H1 (cell line): ENCODE results near the gene ZNF737. TPM values are rescaled to one million over a fixed set of nuclear protein-coding genes. Genes with fewer than 3 reads are reported as not detected.
"Not testable (repeated sequence)": the region's sequence is repeated elsewhere in the genome, so short reads cannot be mapped to it uniquely, and the experiment has no call there.

Source experiments
- CTCF ChIA-PET: fragments of 300-600 bp; sonication (Branson Sonifier 250); formaldehyde crosslinking; loops from one replicate; lab custom pipeline; 2021; ENCODE audit not compliant: partially characterized antibody; lab: Charles Lee
- POLR2A ChIA-PET: fragments of 300-600 bp; sonication (Branson Sonifier 250); formaldehyde crosslinking; loops from one replicate; lab custom pipeline; 2021; ENCODE audit warnings: inconsistent platforms; ENCODE audit not compliant: partially characterized antibody; lab: Charles Lee
- DNase-seq, 2 experiments: peaks; one replicate each; pipeline versions ENCODE4 v3.0.0 to v3.0.0-alpha.2; 2010 to 2022; ENCODE audit warnings: low spot score in 2 of 2, low read depth in 1 of 2, mixed read lengths in 1 of 2
- FAIRE-seq: peaks from 2 replicates; lab custom pipeline; 2011; peaks lifted over from hg19 to GRCh38; lab: Jason Lieb, UNC
- H2AFZ ChIP-seq: 2 replicates; pipeline ENCODE4 v1.8.1; 2012; ENCODE audit warnings: low read length, inconsistent platforms
- H2AK5ac ChIP-seq: 2 replicates; pipeline ENCODE4 v1.6.1; 2013; ENCODE audit warnings: low read depth, low read length
- H2BK120ac ChIP-seq: replicated peaks from 2 replicates; pipeline ENCODE3; 2013; ENCODE audit warnings: low read depth, low read length, inconsistent platforms
- H2BK12ac ChIP-seq: 2 replicates; pipeline ENCODE4 v1.6.1; 2013; ENCODE audit warnings: low read depth, low read length
- H2BK15ac ChIP-seq: 2 replicates; pipeline ENCODE4 v1.6.1; 2013; ENCODE audit warnings: low read length
- H2BK20ac ChIP-seq: 2 replicates; pipeline ENCODE4 v1.6.1; 2013; ENCODE audit warnings: low read length
- H2BK5ac ChIP-seq: 2 replicates; pipeline ENCODE4 v1.6.1; 2013; ENCODE audit warnings: low read depth, low read length
- H3K14ac ChIP-seq: 2 replicates; pipeline ENCODE4 v1.6.1; 2013; ENCODE audit warnings: inconsistent platforms; ENCODE audit not compliant: insufficient read length
- H3K18ac ChIP-seq: 2 replicates; pipeline ENCODE4 v1.6.1; 2013; ENCODE audit warnings: low read length; ENCODE audit errors: extremely low read depth
- H3K23ac ChIP-seq: 2 replicates; pipeline ENCODE4 v1.6.1; 2013; ENCODE audit warnings: inconsistent platforms; ENCODE audit not compliant: insufficient read length
- H3K23me2 ChIP-seq: 2 replicates; pipeline ENCODE4 v1.6.1; 2013; ENCODE audit warnings: low read depth, low read length
- H3K27ac ChIP-seq: 2 replicates; pipeline ENCODE4 v1.6.1; 2011; ENCODE audit warnings: low read depth, low read length, inconsistent platforms
- H3K27me3 ChIP-seq, 4 experiments: replicated peaks in 1 of 4; 1 replicate in 1 of 4; 2 replicates in 3 of 4; pipeline versions ENCODE4 v1.6.1 to v1.8.1; 2011 to 2013; ENCODE audit warnings: low read length in 3 of 4, mild to moderate bottlenecking in 3 of 4, inconsistent platforms in 2 of 4, mixed read lengths in 2 of 4, moderate library complexity in 1 of 4; ENCODE audit not compliant: control insufficient read depth in 3 of 4, insufficient read depth in 3 of 4; ENCODE audit errors: extremely low read depth in 1 of 4
- H3K36me3 ChIP-seq, 4 experiments: 2 replicates each; pipeline versions ENCODE4 v1.6.1 to v1.8.1; 2011 to 2013; ENCODE audit warnings: mild to moderate bottlenecking in 4 of 4, low read length in 3 of 4, moderate library complexity in 2 of 4, control low read depth in 1 of 4, inconsistent platforms in 1 of 4; ENCODE audit not compliant: insufficient read depth in 4 of 4, control insufficient read depth in 2 of 4
- H3K4ac ChIP-seq: replicated peaks from 2 replicates; pipeline ENCODE3; 2013; ENCODE audit warnings: low read length, low read depth, mixed read lengths, inconsistent platforms; ENCODE audit not compliant: insufficient read length
- H3K4me1 ChIP-seq, 4 experiments: replicated peaks in 1 of 4; 1 replicate in 1 of 4; 2 replicates in 3 of 4; pipeline versions ENCODE4 v1.6.1 to v1.8.1; 2011 to 2013; ENCODE audit warnings: low read length in 3 of 4, inconsistent platforms in 2 of 4, mixed read lengths in 1 of 4; ENCODE audit not compliant: insufficient read depth in 4 of 4, control insufficient read depth in 3 of 4
- H3K4me2 ChIP-seq, 2 experiments: 2 replicates each; pipeline versions ENCODE4 v1.6.1 to v1.8.1; 2011 to 2013; ENCODE audit warnings: low read depth in 2 of 2, low read length in 2 of 2, control low read depth in 1 of 2, inconsistent platforms in 1 of 2, mild to moderate bottlenecking in 1 of 2; ENCODE audit not compliant: insufficient read depth in 1 of 2
- H3K4me3 ChIP-seq, 4 experiments: fragments of 200-600, 300-600 bp in 1 of 4; sonication (generic), shearing (Covaris generic), sonication (Bioruptor Twin) in 1 of 4; 2 replicates each; pipeline versions ENCODE4 v1.5.1 to v1.8.1; 2011 to 2016; ENCODE audit warnings: low read length in 4 of 4, low read depth in 3 of 4, control low read depth in 2 of 4, inconsistent platforms in 2 of 4, mild to moderate bottlenecking in 2 of 4, mixed read lengths in 1 of 4, moderate library complexity in 1 of 4; ENCODE audit not compliant: insufficient read depth in 2 of 4; ENCODE audit errors: extremely low read depth in 1 of 4
- H3K56ac ChIP-seq: replicated peaks from 2 replicates; pipeline ENCODE3; 2013; ENCODE audit warnings: low read depth, mild to moderate bottlenecking, mixed read lengths, low read length, inconsistent platforms; ENCODE audit not compliant: insufficient read length
- H3K79me1 ChIP-seq: 2 replicates; pipeline ENCODE4 v1.6.1; 2013; ENCODE audit warnings: low read depth, low read length, control low read depth
- H3K79me2 ChIP-seq, 2 experiments: 2 replicates each; pipeline versions ENCODE4 v1.6.1 to v1.8.1; 2012 to 2013; ENCODE audit warnings: low read length in 2 of 2, mild to moderate bottlenecking in 2 of 2, inconsistent platforms in 1 of 2; ENCODE audit not compliant: insufficient read depth in 2 of 2, control insufficient read depth in 1 of 2
- H3K9ac ChIP-seq, 4 experiments: replicated peaks in 1 of 4; 1 replicate in 1 of 4; 2 replicates in 3 of 4; pipeline versions ENCODE4 v1.6.1 to v1.8.1; 2011 to 2013; ENCODE audit warnings: low read depth in 3 of 4, low read length in 3 of 4, control low read depth in 2 of 4, mild to moderate bottlenecking in 2 of 4, moderate library complexity in 2 of 4, inconsistent platforms in 1 of 4; ENCODE audit errors: extremely low read depth in 1 of 4
- H3K9me3 ChIP-seq, 2 experiments: 2 replicates each; pipeline versions ENCODE4 v1.6.1 to v1.8.1; 2012 to 2013; ENCODE audit warnings: mild to moderate bottlenecking in 2 of 2, moderate library complexity in 2 of 2, control low read depth in 1 of 2, inconsistent platforms in 1 of 2, low read depth in 1 of 2, low read length in 1 of 2, mixed read lengths in 1 of 2; ENCODE audit not compliant: insufficient read depth in 2 of 2
- H4K20me1 ChIP-seq, 2 experiments: replicated peaks in 1 of 2; 2 replicates each; pipeline versions ENCODE3 to v1.8.1; 2011 to 2013; ENCODE audit warnings: inconsistent platforms in 2 of 2, low read length in 2 of 2, mild to moderate bottlenecking in 1 of 2; ENCODE audit not compliant: insufficient read depth in 2 of 2, control insufficient read depth in 1 of 2
- H4K5ac ChIP-seq: 2 replicates; pipeline ENCODE4 v1.6.1; 2013; ENCODE audit warnings: low read length, low read depth, mixed read lengths, inconsistent platforms; ENCODE audit not compliant: insufficient read length
- H4K8ac ChIP-seq: 2 replicates; pipeline ENCODE4 v1.8.0; 2013; ENCODE audit warnings: mild to moderate bottlenecking, moderate library complexity, low read length, inconsistent platforms; ENCODE audit not compliant: insufficient read depth; ENCODE audit errors: extremely low read depth
- H4K91ac ChIP-seq: replicated peaks from 2 replicates; pipeline ENCODE3; 2013; ENCODE audit warnings: low read length, mixed read lengths, inconsistent platforms; ENCODE audit not compliant: insufficient read length
- CTCF ChIP-seq, 3 experiments: IDR thresholded peaks; 1 replicate in 2 of 3; 2 replicates in 1 of 3; pipeline versions ENCODE4 v1.5.1 to v1.6.1; 2011; ENCODE audit warnings: low read length in 3 of 3, mild to moderate bottlenecking in 3 of 3, inconsistent platforms in 2 of 3, low read depth in 1 of 3, moderate library complexity in 1 of 3; ENCODE audit not compliant: insufficient read depth in 1 of 3; ENCODE audit errors: control extremely low read depth in 1 of 3
- GTF2F1 ChIP-seq: IDR thresholded peaks from 2 replicates; pipeline ENCODE4 v1.6.1; 2012; ENCODE audit warnings: low read depth, low read length, improper control_type of control experiment, borderline replicate concordance
- RBBP5 ChIP-seq: IDR thresholded peaks from 2 replicates; pipeline ENCODE4 v1.7.1; 2012; ENCODE audit warnings: low read depth, mild to moderate bottlenecking, inconsistent platforms, low read length, moderate library complexity, borderline replicate concordance
- WGBS, 2 experiments: shearing (Covaris generic) in 1 of 2; methylation state at CpG; one replicate each; pipeline versions ENCODE4 v1.1.6 to v1.1.7; 2013 to 2015; ENCODE audit warnings: low lambda C conversion rate in 2 of 2, mixed read lengths in 2 of 2, inconsistent platforms in 1 of 2, low coverage in 1 of 2, missing lambda C conversion rate in 1 of 2; ENCODE audit not compliant: insufficient replicate concordance in 2 of 2, insufficient coverage in 1 of 2, insufficient read length in 1 of 2; ENCODE audit errors: extremely low coverage in 1 of 2, missing lambda C conversion rate in 1 of 2; 5-methylcytosine and 5-hydroxymethylcytosine counted together
- polyA plus RNA-seq, 7 experiments: library from polyadenylated mRNA; depleted of rRNA in 3 of 7; stranded (reverse) in 5 of 7; unstranded in 2 of 7; fragments of >200 nt in 5 of 7; fragments of 200-250 nt in 2 of 7; gene quantifications; 1 replicate in 5 of 7; 2 replicates in 1 of 7; 4 replicates in 1 of 7; pipeline versions ENCODE4 v1.2.1 to v1.2.3, GENCODE V29; 2011 to 2013; ENCODE audit warnings: missing spikeins in 2 of 7, mixed read lengths in 2 of 7
- total RNA-seq: library from RNA; stranded (reverse); fragmentation: NEBNext Ultra II Directional; extraction: Animal tissue kit (Norgen Biotek cat#: 25700); gene quantifications from 2 replicates; pipeline ENCODE4 v1.2.1, GENCODE V29; 2021

Gene ZNF737
- total and polyA plus RNA-seq, 2 of the 8 experiments (the other 6 are each of a cell fraction or from before 2014, with no cell fraction given), result 6.1 to 19.7 TPM

DNA sequence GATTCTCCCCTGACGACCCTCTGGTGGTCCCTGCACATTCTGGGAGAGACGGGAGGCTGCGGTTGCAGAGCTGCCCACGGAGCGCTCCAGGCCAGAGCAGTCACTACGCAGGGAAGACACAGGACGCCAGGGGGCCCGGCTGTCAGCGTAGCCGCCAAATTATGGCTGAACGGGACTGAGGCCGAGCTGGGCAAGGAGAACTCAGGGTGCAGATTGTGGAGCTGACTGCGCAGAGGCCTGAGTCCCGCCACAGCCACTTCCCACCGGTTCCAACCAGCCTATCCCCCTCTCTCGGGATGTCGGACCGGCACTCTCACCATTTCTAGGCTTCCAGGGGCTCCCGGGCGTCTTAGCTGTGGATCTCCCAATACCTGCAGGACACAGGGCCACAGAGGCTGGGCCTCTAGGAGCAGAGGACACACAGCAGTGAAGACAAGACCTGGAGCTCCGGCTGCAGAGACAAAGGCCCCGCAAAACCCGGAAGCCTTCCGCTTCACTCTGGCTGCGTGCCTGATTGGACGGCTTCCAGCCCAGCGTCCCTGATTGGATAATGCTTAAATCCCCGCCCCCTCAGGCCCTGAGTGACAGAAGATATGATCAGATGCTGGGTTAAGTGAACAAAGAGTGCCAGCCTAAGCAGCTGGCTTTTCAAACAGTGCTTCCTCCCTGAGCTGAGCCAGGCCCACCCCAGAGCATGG lies at the start of gene ZNF737 (continued):
- TF ChIP-seq GTF2F1, result no peak
- no peak for TF ChIP-seq RBBP5
- TF ChIP-seq CTCF (IDR thresholded peaks at IDR 0.05; ENCODE audit: control extremely low read depth in 1 of 3, insufficient read depth in 1 of 3, low read depth in 1 of 3, low read length in 3 of 3), result peak in 1 of 3 experiments; percentile 16; a peak in 1 of 4 replicates

- H3K18ac ChIP-seq, H3K4me3 ChIP-seq, H3K79me1 ChIP-seq, H3K9ac ChIP-seq, H2BK20ac ChIP-seq, H4K20me1 ChIP-seq, CTCF ChIA-PET, DNase-seq, H3K23ac ChIP-seq, H2BK5ac ChIP-seq, H3K4me1 ChIP-seq, H2AK5ac ChIP-seq, H3K56ac ChIP-seq, H3K79me2 ChIP-seq, FAIRE-seq, H3K4me2 ChIP-seq, H3K4ac ChIP-seq, H3K14ac ChIP-seq, H2AFZ ChIP-seq, H4K5ac ChIP-seq, H3K27ac ChIP-seq, H2BK15ac ChIP-seq, H4K8ac ChIP-seq, H3K27me3 ChIP-seq, H2BK12ac ChIP-seq, H2BK120ac ChIP-seq, H3K36me3 ChIP-seq, H3K23me2 ChIP-seq, H4K91ac ChIP-seq, H3K9me3 ChIP-seq: not testable (repeated sequence)
- POLR2A ChIA-PET, result interaction anchor here (1.2 kb wide), 1 partner anchor 385 kb away, joined by 4 read pairs; no protein-coding TSS in a partner anchor
- WGBS, 2 experiments, result 80% methylated on average over 4 of the region's 4 CpGs; no CpG with 5 or more reads in 1 of the 2 experiments
These were observed 49.4 kb upstream of the ZNF737 start for GRCh38 chr19:20614971-20615370.
